Activated T-cell treated with anti-CD3 and anti-CD28 coated beads, Interleukin-2, amount 50 U/mL, for 4 hours (primary cell): ENCODE results near the gene CCDC33. TPM values are rescaled to one million over a fixed set of nuclear protein-coding genes. Genes with fewer than 3 reads are reported as not detected.
A peak's percentile ranks its signal among the peaks of the same experiment; 100 is the strongest.

Source experiments
- ATAC-seq, 2 donors: fragments of 200-7000 bp; cut with Tn5 transposase; one replicate each; pipeline ENCODE4 v1.10.0; 2021
- DNase-seq: peaks from one replicate; pipeline ENCODE4 v3.0.0-alpha.2; 2020
- H3K27me3 Mint-ChIP-seq: one replicate; pipeline ENCODE4 v1.8.0; 2021; ENCODE audit warnings: low read depth, mixed read lengths
- H3K36me3 Mint-ChIP-seq: one replicate; pipeline ENCODE4 v1.8.0; 2022; ENCODE audit warnings: mixed read lengths; ENCODE audit not compliant: insufficient read depth
- H3K4me1 Mint-ChIP-seq: one replicate; pipeline ENCODE4 v1.8.0; 2021; ENCODE audit warnings: low read depth, mixed read lengths
- H3K4me3 Mint-ChIP-seq: one replicate; pipeline ENCODE4 v1.8.0; 2021; ENCODE audit warnings: mild to moderate bottlenecking, moderate library complexity, mixed read lengths
- H3K9me3 Mint-ChIP-seq: one replicate; pipeline ENCODE4 v1.8.0; 2021; ENCODE audit warnings: mixed read lengths
- total RNA-seq, 3 donors: library from RNA; stranded (reverse); gene quantifications; one replicate each; pipeline ENCODE4 v1.2.1, GENCODE V29; 2021

CCDC33 gene
- total RNA-seq, 3 donors from 2014 or later, result not detected

- Mint-ChIP-seq H3K27me3 (peaks cover 39% of the 10 kb centered on the region), H3K9me3 (no peaks in the 10 kb centered on the region), H3K4me3 (no peak overlapping the region), H3K36me3 (no peaks in the 10 kb centered on the region), H3K4me1 (peaks cover 5% of the 10 kb centered on the region)
- no peak for DNase-seq
- ATAC-seq, result no peak
Observed at GRCh38 chr15:74289671-74290070, 53.5 kb downstream of the CCDC33 start.

- H3K9me3 Mint-ChIP-seq, result no peaks in the 10 kb centered on the region
- no peaks in the 10 kb centered on the region for H3K36me3 Mint-ChIP-seq
- DNase-seq, result no peak
- H3K4me1 Mint-ChIP-seq, result peaks cover 5% of the 10 kb centered on the region
- peaks cover 36% of the 10 kb centered on the region for H3K27me3 Mint-ChIP-seq
- ATAC-seq, result peak in 1 of 2 donors; percentile 9
- no peak overlapping the region for H3K4me3 Mint-ChIP-seq
Observed at GRCh38 chr15:74290645-74291044, 54.5 kb downstream of the CCDC33 start.

GRCh38 chr15:74291101-74292071 lies 55.3 kb downstream of the CCDC33 start:
- Mint-ChIP-seq H3K9me3 (no peaks in the 10 kb centered on the region), H3K4me3 (peak overlapping the region; percentile 9), H3K27me3 (peaks cover 40% of the 10 kb centered on the region), H3K36me3 (no peaks in the 10 kb centered on the region), H3K4me1 (peaks cover 5% of the 10 kb centered on the region)
- peak; percentile 78 to 79 for ATAC-seq
- peak; percentile 40 for DNase-seq

GRCh38 chr15:74293021-74293810 lies 57.1 kb downstream of the CCDC33 start:
- DNase-seq (no peak), ATAC-seq (no peak)
- Mint-ChIP-seq H3K9me3 (no peaks in the 10 kb centered on the region), H3K36me3 (no peaks in the 10 kb centered on the region), H3K27me3 (peaks cover 33% of the 10 kb centered on the region), H3K4me3 (no peak overlapping the region), H3K4me1 (peaks cover 5% of the 10 kb centered on the region)

GRCh38 chr15:74294010-74294409 lies 57.9 kb downstream of the CCDC33 start:
- no peak for ATAC-seq
- Mint-ChIP-seq H3K27me3 (peaks cover 33% of the 10 kb centered on the region), H3K9me3 (no peaks in the 10 kb centered on the region), H3K36me3 (no peaks in the 10 kb centered on the region), H3K4me1 (peaks cover 5% of the 10 kb centered on the region), H3K4me3 (no peak overlapping the region)
- no peak for DNase-seq

GRCh38 chr15:74295800-74296199 lies 59.7 kb downstream of the CCDC33 start:
- H3K4me1 Mint-ChIP-seq, result peaks cover 5% of the 10 kb centered on the region

GRCh38 chr15:74297887-74298286 lies 61.8 kb downstream of the CCDC33 start:
- DNase-seq (no peak), ATAC-seq (no peak)
- H3K36me3 Mint-ChIP-seq, result no peaks in the 10 kb centered on the region
- H3K9me3 Mint-ChIP-seq, result no peaks in the 10 kb centered on the region
- H3K27me3 Mint-ChIP-seq, result peaks cover 43% of the 10 kb centered on the region
- H3K4me1 Mint-ChIP-seq, result no peaks in the 10 kb centered on the region
- no peak overlapping the region for H3K4me3 Mint-ChIP-seq

More at GRCh38 chr15:74295800-74296199, 59.7 kb downstream of the CCDC33 start:
- ATAC-seq (no peak), DNase-seq (no peak)
- Mint-ChIP-seq H3K27me3 (peaks cover 40% of the 10 kb centered on the region), H3K4me3 (no peak overlapping the region), H3K9me3 (no peaks in the 10 kb centered on the region), H3K36me3 (no peaks in the 10 kb centered on the region)

GRCh38 chr15:74300057-74300795 lies 64.1 kb downstream of the CCDC33 start:
- no peaks in the 10 kb centered on the region for H3K4me1 Mint-ChIP-seq
- peaks cover 56% of the 10 kb centered on the region for H3K27me3 Mint-ChIP-seq
- DNase-seq (no peak), ATAC-seq (no peak)
- no peak overlapping the region for H3K4me3 Mint-ChIP-seq
- H3K36me3 Mint-ChIP-seq, result no peaks in the 10 kb centered on the region
- no peaks in the 10 kb centered on the region for H3K9me3 Mint-ChIP-seq

GRCh38 chr15:74301583-74302361 lies 65.6 kb downstream of the CCDC33 start:
- peaks cover 68% of the 10 kb centered on the region for H3K27me3 Mint-ChIP-seq
- no peak overlapping the region for H3K4me3 Mint-ChIP-seq
- no peaks in the 10 kb centered on the region for H3K36me3 Mint-ChIP-seq
- ATAC-seq (no peak), DNase-seq (no peak)
- H3K9me3 Mint-ChIP-seq, result no peaks in the 10 kb centered on the region
- H3K4me1 Mint-ChIP-seq, result no peaks in the 10 kb centered on the region

- Mint-ChIP-seq H3K36me3 (no peaks in the 10 kb centered on the region), H3K9me3 (no peaks in the 10 kb centered on the region), H3K4me1 (no peaks in the 10 kb centered on the region), H3K4me3 (no peak overlapping the region), H3K27me3 (peaks cover 68% of the 10 kb centered on the region)
- peak in 1 of 2 donors; percentile 40 for ATAC-seq
- peak; percentile 18 for DNase-seq
Observed at GRCh38 chr15:74302821-74303359, 66.8 kb downstream of the CCDC33 start.

- Mint-ChIP-seq H3K9me3 (no peaks in the 10 kb centered on the region), H3K4me1 (no peaks in the 10 kb centered on the region), H3K36me3 (no peaks in the 10 kb centered on the region), H3K4me3 (no peak overlapping the region), H3K27me3 (peaks cover 71% of the 10 kb centered on the region)
- ATAC-seq, result no peak
- no peak for DNase-seq
Observed at GRCh38 chr15:74303741-74304309, 67.7 kb downstream of the CCDC33 start.

GRCh38 chr15:74304431-74304830 lies 68.3 kb downstream of the CCDC33 start:
- no peak for ATAC-seq
- peaks cover 71% of the 10 kb centered on the region for H3K27me3 Mint-ChIP-seq

GRCh38 chr15:74305687-74306086 lies 69.6 kb downstream of the CCDC33 start:
- H3K9me3 Mint-ChIP-seq, result no peaks in the 10 kb centered on the region
- no peaks in the 10 kb centered on the region for H3K36me3 Mint-ChIP-seq
- ATAC-seq (no peak), DNase-seq (no peak)
- H3K4me3 Mint-ChIP-seq, result no peak overlapping the region
- peaks cover 60% of the 10 kb centered on the region for H3K27me3 Mint-ChIP-seq
- no peaks in the 10 kb centered on the region for H3K4me1 Mint-ChIP-seq

More at GRCh38 chr15:74304431-74304830, 68.3 kb downstream of the CCDC33 start:
- H3K4me3 Mint-ChIP-seq, result no peak overlapping the region
- no peaks in the 10 kb centered on the region for H3K9me3 Mint-ChIP-seq
- H3K36me3 Mint-ChIP-seq, result no peaks in the 10 kb centered on the region
- no peaks in the 10 kb centered on the region for H3K4me1 Mint-ChIP-seq
- DNase-seq, result no peak
